WTC11 (cell line): ENCODE measurements around the gene GPR39. TPM values are rescaled to one million over a fixed set of nuclear protein-coding genes. Genes with fewer than 3 reads are reported as not detected.

Source experiments
- ATAC-seq: fragments of 200-7000 bp; cut with Tn5 transposase; 2 replicates; pipeline ENCODE4 v1.10.0; 2021; ENCODE audit warnings: mild to moderate bottlenecking, moderate library complexity
- CTCF ChIA-PET: fragments of 300-600 bp; sonication (Branson Sonifier 250); formaldehyde crosslinking; loops from one replicate; lab custom pipeline; 2021; ENCODE audit warnings: antibody characterized with exemption; lab: Charles Lee
- POLR2A ChIA-PET: fragments of 350-600 bp; sonication (Branson Sonifier 250); formaldehyde crosslinking; loops from one replicate; lab custom pipeline; 2021; ENCODE audit warnings: antibody characterized with exemption; lab: Charles Lee
- DNase-seq: peaks from one replicate; pipeline ENCODE4 v3.0.0; 2021; ENCODE audit warnings: low spot score
- H3K27ac Mint-ChIP-seq: 2 replicates; pipeline ENCODE4 v1.8.0; 2021; ENCODE audit warnings: mixed read lengths
- H3K27me3 Mint-ChIP-seq: 2 replicates; pipeline ENCODE4 v1.8.0; 2021; ENCODE audit warnings: low read depth, mild to moderate bottlenecking, moderate library complexity, mixed read lengths
- H3K36me3 Mint-ChIP-seq: 2 replicates; pipeline ENCODE4 v1.8.0; 2021; ENCODE audit warnings: mixed read lengths
- H3K4me1 Mint-ChIP-seq: 2 replicates; pipeline ENCODE4 v1.8.0; 2022; ENCODE audit warnings: mixed read lengths
- H3K4me3 Mint-ChIP-seq: 2 replicates; pipeline ENCODE4 v1.8.0; 2021; ENCODE audit warnings: mild to moderate bottlenecking, moderate library complexity, mixed read lengths
- H3K9me3 Mint-ChIP-seq: 2 replicates; pipeline ENCODE4 v1.8.0; 2021; ENCODE audit warnings: mixed read lengths
- ATF1 ChIP-seq: sonication (generic); formaldehyde crosslinking; IDR thresholded peaks from 2 replicates; pipeline ENCODE4 v1.8.1; 2023; ENCODE audit warnings: mild to moderate bottlenecking, moderate library complexity, missing genetic modification reagents
- CREB1 ChIP-seq: sonication (generic); formaldehyde crosslinking; IDR thresholded peaks from 2 replicates; pipeline ENCODE4 v1.8.0; 2023; ENCODE audit warnings: mild to moderate bottlenecking, missing genetic modification reagents
- E2F1 ChIP-seq: sonication (generic); formaldehyde crosslinking; IDR thresholded peaks from 2 replicates; pipeline ENCODE4 v1.8.0; 2022; ENCODE audit warnings: mild to moderate bottlenecking, missing genetic modification reagents
- MLX ChIP-seq: sonication (generic); formaldehyde crosslinking; IDR thresholded peaks from 2 replicates; pipeline ENCODE4 v1.8.1; 2023; ENCODE audit warnings: mild to moderate bottlenecking, missing genetic modification reagents, moderate library complexity
- NFYB ChIP-seq: sonication (generic); formaldehyde crosslinking; conservative IDR thresholded peaks from 2 replicates; pipeline ENCODE4 v1.8.0; 2022; ENCODE audit warnings: low read depth, missing genetic modification reagents
- NR2C2 ChIP-seq: sonication (generic); formaldehyde crosslinking; IDR thresholded peaks from 2 replicates; pipeline ENCODE4 v1.8.0; 2022; ENCODE audit warnings: mild to moderate bottlenecking, missing genetic modification reagents
- TCF7 ChIP-seq: sonication (generic); formaldehyde crosslinking; IDR thresholded peaks from 2 replicates; pipeline ENCODE4 v1.8.0; 2022; ENCODE audit warnings: mild to moderate bottlenecking, low read depth, missing genetic modification reagents, moderate library complexity
- USF2 ChIP-seq: sonication (generic); formaldehyde crosslinking; IDR thresholded peaks from 2 replicates; pipeline ENCODE4 v1.8.1; 2023; ENCODE audit warnings: mild to moderate bottlenecking, missing genetic modification reagents, moderate library complexity
- total RNA-seq: library from RNA; stranded (reverse); gene quantifications from 3 replicates; pipeline ENCODE4 v1.2.3, GENCODE V29; 2021
- TF ChIP-seq, protein P1 (sequence below): sonication (generic); formaldehyde crosslinking; IDR thresholded peaks from 2 replicates; pipeline ENCODE4 v1.8.1; 2023; ENCODE audit warnings: mild to moderate bottlenecking, missing genetic modification reagents
- TF ChIP-seq, protein P2 (sequence below): sonication (generic); formaldehyde crosslinking; IDR thresholded peaks from 2 replicates; pipeline ENCODE4 v1.8.1; 2022; ENCODE audit warnings: missing genetic modification reagents, borderline replicate concordance
- TF ChIP-seq, protein P3 (sequence below): sonication (generic); formaldehyde crosslinking; IDR thresholded peaks from 2 replicates; pipeline ENCODE4 v1.8.1; 2023; ENCODE audit warnings: mild to moderate bottlenecking, missing genetic modification reagents
- TF ChIP-seq, protein P4 (sequence below): fragments of 250-450 bp; sonication (Bioruptor Pico); IDR thresholded peaks from 2 replicates; pipeline ENCODE4 v1.9.0; 2021; ENCODE audit warnings: mild to moderate bottlenecking

Gene GPR39
- total RNA-seq, 1 experiment from 2014 or later: 0.74 TPM

- Mint-ChIP-seq H3K4me3 (no peak overlapping the region), H3K4me1 (no peaks in the 10 kb centered on the region), H3K9me3 (no peaks in the 10 kb centered on the region), H3K27me3 (no peaks in the 10 kb centered on the region), H3K36me3 (no peaks in the 10 kb centered on the region), H3K27ac (no peak overlapping the region)
- ATAC-seq (no peak), DNase-seq (no peak)
- POLR2A ChIA-PET: no interaction called here
- CTCF ChIA-PET: interaction anchor here (1.1 kb wide), 1 partner anchor 397 kb away, joined by 3 read pairs; no protein-coding TSS in a partner anchor
- 0 out of 2 replicates have a peak, but pooled peaks have one; percentile 18 for TF ChIP-seq USF2
- TF ChIP-seq MLX: no peak
- TF ChIP-seq TCF7 (CRISPR knock-in tag): no peak
These were observed 98.4 kb downstream of the GPR39 start for GRCh38 chr2:132515010-132515409.

- no peak overlapping the region for H3K4me3 Mint-ChIP-seq
- TF ChIP-seq NFYB: no peak
- TF ChIP-seq, protein P1, sequence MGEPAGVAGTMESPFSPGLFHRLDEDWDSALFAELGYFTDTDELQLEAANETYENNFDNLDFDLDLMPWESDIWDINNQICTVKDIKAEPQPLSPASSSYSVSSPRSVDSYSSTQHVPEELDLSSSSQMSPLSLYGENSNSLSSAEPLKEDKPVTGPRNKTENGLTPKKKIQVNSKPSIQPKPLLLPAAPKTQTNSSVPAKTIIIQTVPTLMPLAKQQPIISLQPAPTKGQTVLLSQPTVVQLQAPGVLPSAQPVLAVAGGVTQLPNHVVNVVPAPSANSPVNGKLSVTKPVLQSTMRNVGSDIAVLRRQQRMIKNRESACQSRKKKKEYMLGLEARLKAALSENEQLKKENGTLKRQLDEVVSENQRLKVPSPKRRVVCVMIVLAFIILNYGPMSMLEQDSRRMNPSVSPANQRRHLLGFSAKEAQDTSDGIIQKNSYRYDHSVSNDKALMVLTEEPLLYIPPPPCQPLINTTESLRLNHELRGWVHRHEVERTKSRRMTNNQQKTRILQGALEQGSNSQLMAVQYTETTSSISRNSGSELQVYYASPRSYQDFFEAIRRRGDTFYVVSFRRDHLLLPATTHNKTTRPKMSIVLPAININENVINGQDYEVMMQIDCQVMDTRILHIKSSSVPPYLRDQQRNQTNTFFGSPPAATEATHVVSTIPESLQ (CRISPR knock-in tag): no peak
- no peak for TF ChIP-seq CREB1 (CRISPR knock-in tag)
- TF ChIP-seq, protein P2, sequence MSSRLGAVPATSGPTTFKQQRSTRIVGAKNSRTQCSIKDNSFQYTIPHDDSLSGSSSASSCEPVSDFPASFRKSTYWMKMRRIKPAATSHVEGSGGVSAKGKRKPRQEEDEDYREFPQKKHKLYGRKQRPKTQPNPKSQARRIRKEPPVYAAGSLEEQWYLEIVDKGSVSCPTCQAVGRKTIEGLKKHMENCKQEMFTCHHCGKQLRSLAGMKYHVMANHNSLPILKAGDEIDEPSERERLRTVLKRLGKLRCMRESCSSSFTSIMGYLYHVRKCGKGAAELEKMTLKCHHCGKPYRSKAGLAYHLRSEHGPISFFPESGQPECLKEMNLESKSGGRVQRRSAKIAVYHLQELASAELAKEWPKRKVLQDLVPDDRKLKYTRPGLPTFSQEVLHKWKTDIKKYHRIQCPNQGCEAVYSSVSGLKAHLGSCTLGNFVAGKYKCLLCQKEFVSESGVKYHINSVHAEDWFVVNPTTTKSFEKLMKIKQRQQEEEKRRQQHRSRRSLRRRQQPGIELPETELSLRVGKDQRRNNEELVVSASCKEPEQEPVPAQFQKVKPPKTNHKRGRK (CRISPR knock-in tag): no peak
- TF ChIP-seq, protein P3, sequence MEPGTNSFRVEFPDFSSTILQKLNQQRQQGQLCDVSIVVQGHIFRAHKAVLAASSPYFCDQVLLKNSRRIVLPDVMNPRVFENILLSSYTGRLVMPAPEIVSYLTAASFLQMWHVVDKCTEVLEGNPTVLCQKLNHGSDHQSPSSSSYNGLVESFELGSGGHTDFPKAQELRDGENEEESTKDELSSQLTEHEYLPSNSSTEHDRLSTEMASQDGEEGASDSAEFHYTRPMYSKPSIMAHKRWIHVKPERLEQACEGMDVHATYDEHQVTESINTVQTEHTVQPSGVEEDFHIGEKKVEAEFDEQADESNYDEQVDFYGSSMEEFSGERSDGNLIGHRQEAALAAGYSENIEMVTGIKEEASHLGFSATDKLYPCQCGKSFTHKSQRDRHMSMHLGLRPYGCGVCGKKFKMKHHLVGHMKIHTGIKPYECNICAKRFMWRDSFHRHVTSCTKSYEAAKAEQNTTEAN (CRISPR knock-in tag): no peak
- TF ChIP-seq, protein P4, sequence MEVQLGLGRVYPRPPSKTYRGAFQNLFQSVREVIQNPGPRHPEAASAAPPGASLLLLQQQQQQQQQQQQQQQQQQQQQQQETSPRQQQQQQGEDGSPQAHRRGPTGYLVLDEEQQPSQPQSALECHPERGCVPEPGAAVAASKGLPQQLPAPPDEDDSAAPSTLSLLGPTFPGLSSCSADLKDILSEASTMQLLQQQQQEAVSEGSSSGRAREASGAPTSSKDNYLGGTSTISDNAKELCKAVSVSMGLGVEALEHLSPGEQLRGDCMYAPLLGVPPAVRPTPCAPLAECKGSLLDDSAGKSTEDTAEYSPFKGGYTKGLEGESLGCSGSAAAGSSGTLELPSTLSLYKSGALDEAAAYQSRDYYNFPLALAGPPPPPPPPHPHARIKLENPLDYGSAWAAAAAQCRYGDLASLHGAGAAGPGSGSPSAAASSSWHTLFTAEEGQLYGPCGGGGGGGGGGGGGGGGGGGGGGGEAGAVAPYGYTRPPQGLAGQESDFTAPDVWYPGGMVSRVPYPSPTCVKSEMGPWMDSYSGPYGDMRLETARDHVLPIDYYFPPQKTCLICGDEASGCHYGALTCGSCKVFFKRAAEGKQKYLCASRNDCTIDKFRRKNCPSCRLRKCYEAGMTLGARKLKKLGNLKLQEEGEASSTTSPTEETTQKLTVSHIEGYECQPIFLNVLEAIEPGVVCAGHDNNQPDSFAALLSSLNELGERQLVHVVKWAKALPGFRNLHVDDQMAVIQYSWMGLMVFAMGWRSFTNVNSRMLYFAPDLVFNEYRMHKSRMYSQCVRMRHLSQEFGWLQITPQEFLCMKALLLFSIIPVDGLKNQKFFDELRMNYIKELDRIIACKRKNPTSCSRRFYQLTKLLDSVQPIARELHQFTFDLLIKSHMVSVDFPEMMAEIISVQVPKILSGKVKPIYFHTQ (CRISPR knock-in tag): no peak
- no peak for TF ChIP-seq NR2C2 (CRISPR knock-in tag)
- no peak for TF ChIP-seq E2F1 (CRISPR knock-in tag)
- no peak for TF ChIP-seq ATF1
- no peak overlapping the region for H3K27ac Mint-ChIP-seq
- H3K27me3 Mint-ChIP-seq: no peaks in the 10 kb centered on the region
- H3K36me3 Mint-ChIP-seq: no peaks in the 10 kb centered on the region
- POLR2A ChIA-PET: no interaction called here
- DNase-seq (no peak), ATAC-seq (no peak)
- H3K9me3 Mint-ChIP-seq: no peaks in the 10 kb centered on the region
- CTCF ChIA-PET: interaction anchor here (0.6 kb wide), 1 partner anchor 30 kb away, joined by 3 read pairs; no protein-coding TSS in a partner anchor
- peaks cover 4% of the 10 kb centered on the region for H3K4me1 Mint-ChIP-seq
These were observed 100.8 kb downstream of the GPR39 start for GRCh38 chr2:132517386-132517785.
